SKM-1 (cell line): Measurements from ENCODE around the gene CEACAM1.
"Not testable (repeated sequence)": the region's sequence is repeated elsewhere in the genome, so short reads cannot be mapped to it uniquely, and the experiment has no call there.

Experiments
- DNase-seq: peaks from one replicate; lab custom pipeline; 2025; ENCODE audit not compliant: unreplicated experiment; lab: John Stamatoyannopoulos, UW

The CEACAM1 gene

GRCh38 chr19:42549067-42549466, 20.8 kb upstream of the CEACAM1 start:
- DNase-seq, result not testable (repeated sequence)

- no peak for DNase-seq
These were observed 20.3 kb upstream of the CEACAM1 start for GRCh38 chr19:42548552-42548951.

DNA sequence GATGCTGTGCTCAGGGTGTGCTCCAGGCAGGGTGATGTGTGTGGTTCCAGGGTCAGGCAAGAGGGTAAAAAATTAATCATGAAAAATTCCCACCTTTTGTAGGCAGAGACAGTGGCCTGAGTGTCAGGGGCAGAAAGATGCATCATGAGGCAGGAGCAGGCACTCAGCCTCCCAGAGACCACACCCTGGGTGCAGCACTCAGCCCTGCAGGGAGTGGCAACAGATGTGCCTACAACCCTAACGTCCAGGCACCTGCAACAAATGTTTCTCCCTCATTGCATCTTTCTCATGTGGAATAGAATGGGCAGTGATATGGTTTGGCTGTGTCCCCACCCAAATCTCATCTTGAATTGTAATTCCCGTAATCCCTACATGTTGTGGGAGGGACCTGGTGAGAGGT, 19.6 kb upstream of the CEACAM1 start:
- DNase-seq, result no peak

DNA sequence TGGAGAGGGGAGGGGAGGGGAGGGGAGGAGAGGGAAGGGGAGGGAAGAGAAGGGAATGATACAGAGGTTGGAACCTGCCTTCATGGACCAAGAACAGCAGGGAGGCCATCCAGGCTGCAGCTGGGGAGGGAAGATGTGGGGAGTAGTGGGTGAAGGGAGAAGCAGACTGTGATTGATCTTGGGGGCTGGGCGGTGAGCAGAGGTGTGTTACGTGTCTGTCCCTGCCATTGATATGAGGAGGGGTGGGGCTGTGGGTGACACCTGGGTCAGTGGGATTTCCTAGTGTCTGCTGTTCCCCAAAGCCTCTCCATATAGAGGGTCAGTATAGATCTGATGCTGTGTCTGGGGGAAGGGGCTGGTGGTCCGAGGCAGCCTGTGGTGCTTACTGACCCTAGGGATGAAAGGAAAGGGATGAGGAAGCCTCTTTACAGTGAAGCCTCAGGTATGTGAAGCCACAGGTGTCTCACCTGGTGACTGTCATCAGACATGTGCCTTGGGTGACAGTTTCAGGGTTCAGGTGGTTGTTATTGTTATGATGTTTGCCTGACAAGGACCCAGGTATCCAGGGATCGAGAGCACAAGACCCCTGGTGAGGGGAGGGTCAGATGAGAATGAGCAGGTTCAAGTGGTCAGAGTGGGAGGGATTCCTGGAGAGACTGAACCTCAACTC, 18.7 kb upstream of the CEACAM1 start:
- DNase-seq, result no peak

- DNase-seq, result no peak
These were observed 15.9 kb upstream of the CEACAM1 start for GRCh38 chr19:42544146-42544545.

DNA sequence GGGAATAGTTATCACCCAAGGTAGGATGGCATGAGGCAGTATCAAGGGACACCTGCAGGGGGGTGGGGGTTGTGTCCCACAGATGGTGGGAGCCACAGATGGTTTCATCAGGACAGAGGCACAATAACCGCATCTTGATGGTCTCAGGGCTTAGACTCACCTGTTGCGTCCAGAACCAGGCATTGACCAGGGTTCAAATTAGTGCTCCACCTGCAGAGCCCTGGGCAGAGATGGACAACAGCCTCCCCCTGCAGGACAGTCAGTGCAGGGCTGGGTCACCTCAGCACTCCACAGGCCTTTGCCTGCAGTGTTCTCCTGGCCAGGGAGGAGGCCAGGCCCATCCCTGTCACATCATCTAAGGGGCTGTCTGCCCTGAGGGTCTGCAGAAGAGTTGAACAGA, 14.5 kb upstream of the CEACAM1 start:
- no peak for DNase-seq

- no peak for DNase-seq
These were observed 11.8 kb upstream of the CEACAM1 start for GRCh38 chr19:42540071-42540553.

GRCh38 chr19:42538841-42539709, 10.8 kb upstream of the CEACAM1 start:
- DNase-seq, result no peak

- not testable (repeated sequence) for DNase-seq
These were observed 7.0 kb upstream of the CEACAM1 start for GRCh38 chr19:42535276-42535675.

GRCh38 chr19:42534391-42534790, 6.1 kb upstream of the CEACAM1 start:
- DNase-seq, result no peak

GRCh38 chr19:42532891-42533290, 4.6 kb upstream of the CEACAM1 start:
- no peak for DNase-seq

GRCh38 chr19:42531313-42531712, 3.0 kb upstream of the CEACAM1 start:
- no peak for DNase-seq

DNA sequence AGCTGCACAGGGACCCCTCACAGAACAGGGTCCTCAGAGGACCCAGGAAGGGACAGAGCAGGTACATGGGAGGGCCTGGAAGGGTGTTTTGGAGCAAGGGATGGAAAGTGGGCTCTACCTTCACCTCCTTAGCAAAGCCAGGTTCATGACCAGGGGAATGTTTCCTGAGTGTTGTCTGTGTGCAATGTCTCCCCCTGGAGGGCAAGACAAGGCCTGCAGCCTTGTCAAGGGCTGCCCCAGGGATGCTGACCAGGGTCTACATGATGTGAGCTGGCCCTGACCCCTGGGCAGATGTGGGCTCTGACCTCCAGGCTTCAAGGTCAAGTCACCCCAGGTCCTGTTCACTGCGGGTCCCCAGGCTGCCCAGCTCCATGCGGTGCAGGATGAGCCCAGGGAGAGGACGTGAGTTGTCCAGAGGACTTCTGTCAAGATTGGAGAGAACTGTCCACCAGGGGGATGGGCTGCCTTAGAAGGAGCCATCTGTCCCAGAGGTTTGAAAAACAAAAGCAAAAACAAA, 1.0 kb upstream of the CEACAM1 start:
- DNase-seq, result no peak

GRCh38 chr19:42524943-42525342, 3.3 kb downstream of the CEACAM1 start:
- DNase-seq, result no peak

GRCh38 chr19:42524250-42524649, 4.0 kb downstream of the CEACAM1 start:
- no peak for DNase-seq

- not testable (repeated sequence) for DNase-seq
These were observed 6.0 kb downstream of the CEACAM1 start for GRCh38 chr19:42522262-42522661.

GRCh38 chr19:42521346-42522030, 6.8 kb downstream of the CEACAM1 start:
- no peak for DNase-seq

- no peak for DNase-seq
These were observed 9.2 kb downstream of the CEACAM1 start for GRCh38 chr19:42519108-42519507.

DNA sequence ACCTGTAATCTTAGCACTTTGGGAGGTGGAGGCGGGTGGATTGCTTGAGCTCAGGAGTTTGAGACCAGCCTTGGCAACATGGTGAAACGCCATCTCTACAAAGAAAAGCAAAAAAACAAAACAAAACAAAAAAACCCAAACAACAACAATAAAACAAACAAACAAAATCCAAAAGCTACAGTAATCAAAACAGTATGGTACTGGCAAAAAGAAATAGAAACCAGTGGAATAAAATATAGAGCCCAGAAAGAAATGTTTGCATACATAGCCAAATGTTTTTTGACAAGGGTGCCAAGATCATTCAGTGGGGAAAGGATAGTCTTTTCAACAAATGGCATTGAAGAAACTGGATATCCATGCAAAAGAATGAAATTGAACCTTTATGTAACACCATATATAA, 11.5 kb downstream of the CEACAM1 start:
- DNase-seq, result no peak

GRCh38 chr19:42515241-42515832, 12.9 kb downstream of the CEACAM1 start:
- DNase-seq, result no peak

DNA sequence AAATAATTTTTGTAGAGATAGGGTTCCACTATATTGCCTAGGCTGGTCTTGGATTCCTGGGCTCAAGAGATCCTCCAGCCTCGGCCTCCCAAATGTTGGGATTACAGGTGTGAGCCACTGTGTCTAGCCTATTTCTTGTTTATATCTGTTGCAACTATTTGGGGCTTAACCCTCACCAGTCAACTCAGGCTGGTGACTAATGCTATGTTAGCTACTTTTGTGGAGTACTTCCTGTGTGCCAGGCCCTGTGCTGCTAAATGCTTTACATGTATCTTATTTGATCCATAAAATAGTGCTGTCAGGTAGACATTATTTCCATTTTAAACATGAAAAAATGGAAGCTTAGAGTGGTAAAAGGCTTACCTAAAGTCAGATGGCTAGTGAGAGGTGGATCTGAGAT, 13.8 kb downstream of the CEACAM1 start:
- no peak for DNase-seq
